MG63 (cell line): ENCODE data around the gene PPM1F. TPM values are rescaled to one million over a fixed set of nuclear protein-coding genes. Genes with fewer than 3 reads are reported as not detected.

Experiments used
- DNase-seq: peaks from one replicate; pipeline ENCODE4 v3.0.0-alpha.2; 2020
- H3K27me3 ChIP-seq: fragments of 250-450 bp; sonication (Bioruptor Pico); 2 replicates; pipeline ENCODE4 v1.5.1; 2020; ENCODE audit warnings: mild to moderate bottlenecking, moderate library complexity
- H3K36me3 ChIP-seq: fragments of 250-450 bp; sonication (Bioruptor Pico); 2 replicates; pipeline ENCODE4 v1.5.1; 2020; ENCODE audit warnings: mild to moderate bottlenecking, moderate library complexity
- H3K4me3 ChIP-seq: fragments of 250-450 bp; sonication (Bioruptor Pico); 2 replicates; pipeline ENCODE4 v1.5.1; 2020; ENCODE audit warnings: mild to moderate bottlenecking, moderate library complexity
- H3K9me3 ChIP-seq: fragments of 250-450 bp; sonication (Bioruptor Pico); 2 replicates; pipeline ENCODE4 v1.5.1; 2020; ENCODE audit warnings: mild to moderate bottlenecking, moderate library complexity
- total RNA-seq: library from RNA; depleted of rRNA; stranded (reverse); fragments of >200 nt; shearing (Covaris generic); gene quantifications from 2 replicates; pipeline ENCODE4 v1.2.3, GENCODE V29; 2014; ENCODE audit warnings: low replicate concordance

Gene PPM1F
- total RNA-seq, 1 experiment from 2014 or later, result 45.5 TPM

DNA sequence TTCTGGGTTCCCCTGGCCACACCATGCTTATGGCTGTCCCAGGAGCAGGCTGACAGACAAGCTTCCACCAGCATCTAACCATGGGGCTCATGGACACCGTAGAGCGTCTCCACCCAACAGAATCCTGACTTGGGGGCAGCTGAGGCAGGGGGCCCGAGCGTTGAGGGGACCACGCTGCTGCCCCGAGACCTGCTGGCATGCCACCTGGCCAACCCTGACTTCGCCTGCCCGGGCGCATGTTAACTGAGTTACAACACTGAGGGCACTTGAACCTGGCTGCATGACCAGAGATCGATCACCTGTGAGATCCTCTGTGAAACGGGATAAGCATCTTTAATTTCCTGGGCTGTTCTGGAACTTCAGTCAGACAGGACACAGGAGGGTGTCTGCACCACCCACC, 13.7 kb downstream of the PPM1F start:
- H3K4me3 ChIP-seq, result no peak overlapping the region; the same call in 1 of the 2 replicates

DNA sequence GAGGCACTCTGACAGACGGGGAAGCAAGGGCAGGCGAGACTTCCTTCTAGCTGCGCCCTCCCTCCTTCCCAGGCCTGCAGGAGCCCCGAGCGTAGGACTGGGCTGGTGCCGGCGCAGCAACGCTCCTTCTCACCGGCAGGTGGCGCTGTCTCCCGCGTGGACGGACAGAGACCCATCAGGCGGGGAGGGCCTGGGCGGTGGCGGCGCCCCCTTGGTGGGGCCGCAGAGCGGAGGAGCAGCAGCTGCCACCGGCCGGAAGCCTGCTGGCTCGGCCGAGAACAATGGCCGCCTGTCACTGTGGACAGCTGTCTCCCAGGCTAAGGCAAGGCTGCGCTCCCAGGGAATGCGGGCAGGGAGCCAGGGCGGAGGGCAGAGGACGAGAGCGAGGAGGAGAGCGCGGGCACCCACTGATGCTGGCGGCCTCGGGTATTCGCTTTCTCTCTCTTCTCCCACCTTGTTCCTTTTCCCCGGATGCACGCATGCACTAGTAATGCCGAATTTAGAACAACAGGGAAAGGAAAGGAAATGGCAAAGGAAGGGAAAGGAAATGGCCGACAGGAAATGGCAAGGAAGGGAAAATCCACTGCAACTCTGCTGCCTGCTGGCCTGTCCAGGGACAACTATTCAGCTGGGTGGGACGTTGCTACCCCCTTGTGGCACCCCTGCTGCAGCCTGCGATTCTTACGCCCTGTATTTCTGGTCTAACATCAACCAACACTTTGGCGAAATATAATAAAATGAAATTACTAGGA, 14.4 kb downstream of the PPM1F start:
- Histone ChIP-seq H3K27me3 (no peaks in the 10 kb centered on the region), H3K4me3 (peak overlapping the region; percentile 44), H3K36me3 (peaks cover 52% of the 10 kb centered on the region), H3K9me3 (no peaks in the 10 kb centered on the region)
- peak; percentile 89 for DNase-seq

More for the DNA sequence above, 13.7 kb downstream of the PPM1F start:
- Histone ChIP-seq H3K36me3 (peaks cover 47% of the 10 kb centered on the region), H3K27me3 (no peaks in the 10 kb centered on the region), H3K9me3 (no peaks in the 10 kb centered on the region)
- DNase-seq, result no peak

- Histone ChIP-seq H3K27me3 (no peaks in the 10 kb centered on the region), H3K9me3 (no peaks in the 10 kb centered on the region), H3K4me3 (peak overlapping the region; percentile 44), H3K36me3 (peaks cover 57% of the 10 kb centered on the region)
- DNase-seq, result peak; percentile 85
Measured at GRCh38 chr22:21937821-21938070, 14.9 kb downstream of the PPM1F start.

GRCh38 chr22:21937041-21937820, 15.4 kb downstream of the PPM1F start:
- DNase-seq, result no peak
- H3K4me3 ChIP-seq, result no peak overlapping the region
- H3K9me3 ChIP-seq, result no peaks in the 10 kb centered on the region
- H3K36me3 ChIP-seq, result peaks cover 62% of the 10 kb centered on the region
- H3K27me3 ChIP-seq, result no peaks in the 10 kb centered on the region

- H3K9me3 ChIP-seq, result no peaks in the 10 kb centered on the region
- H3K27me3 ChIP-seq, result no peaks in the 10 kb centered on the region
- H3K4me3 ChIP-seq, result no peak overlapping the region
- DNase-seq, result no peak
- H3K36me3 ChIP-seq, result peaks cover 65% of the 10 kb centered on the region
Measured at GRCh38 chr22:21936151-21936775, 16.4 kb downstream of the PPM1F start.

GRCh38 chr22:21933910-21934309, 18.7 kb downstream of the PPM1F start:
- DNase-seq, result no peak
- no peak overlapping the region for H3K4me3 ChIP-seq
- peaks cover 71% of the 10 kb centered on the region for H3K36me3 ChIP-seq
- H3K27me3 ChIP-seq, result no peaks in the 10 kb centered on the region
- no peaks in the 10 kb centered on the region for H3K9me3 ChIP-seq

DNA sequence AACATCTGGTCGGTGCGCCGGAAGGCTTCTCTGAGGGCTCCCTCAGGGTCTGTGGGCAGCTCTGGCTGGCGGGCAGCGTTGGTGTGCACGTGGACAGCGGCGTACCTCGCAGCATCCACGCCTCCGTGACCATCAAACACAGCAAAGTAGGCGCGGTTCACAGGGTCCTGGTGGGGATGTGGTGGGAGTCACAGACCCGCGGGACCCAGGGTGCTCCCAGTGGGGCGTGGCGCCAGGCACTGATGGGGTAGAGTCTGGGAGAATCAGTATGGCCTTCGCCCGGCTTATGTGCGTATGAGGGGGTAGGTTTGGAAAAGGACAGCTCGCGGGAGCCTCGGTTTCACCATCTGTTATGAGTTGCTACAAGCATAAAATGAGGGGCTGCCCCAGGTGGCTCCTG, 19.2 kb downstream of the PPM1F start:
- Histone ChIP-seq H3K9me3 (no peaks in the 10 kb centered on the region), H3K36me3 (peaks cover 69% of the 10 kb centered on the region), H3K4me3 (no peak overlapping the region), H3K27me3 (no peaks in the 10 kb centered on the region)
- no peak for DNase-seq

DNA sequence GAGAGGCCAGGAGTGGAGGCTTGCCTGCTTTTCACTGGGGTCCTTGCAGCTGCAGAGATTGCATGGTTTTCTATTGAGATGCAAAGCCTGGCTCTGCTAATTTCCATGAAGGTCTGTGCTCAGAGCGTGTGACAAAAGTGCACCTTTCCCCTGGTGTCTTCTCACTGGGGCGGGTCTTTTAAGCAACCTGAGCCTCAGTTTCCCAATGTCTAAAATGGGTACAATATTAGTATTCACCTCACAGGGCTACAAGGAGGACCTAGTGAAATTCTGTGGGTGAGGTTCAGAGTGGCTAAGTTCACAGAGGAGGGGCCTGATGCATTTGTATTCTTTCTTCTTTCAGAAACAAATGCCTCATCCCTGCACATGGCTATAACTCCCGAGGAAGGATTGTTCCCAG, 20.3 kb downstream of the PPM1F start:
- Histone ChIP-seq H3K36me3 (peaks cover 67% of the 10 kb centered on the region), H3K9me3 (no peaks in the 10 kb centered on the region)
- no peak for DNase-seq

GRCh38 chr22:21931056-21931455, 21.6 kb downstream of the PPM1F start:
- H3K4me3 ChIP-seq, result no peak overlapping the region
- DNase-seq, result no peak
- H3K27me3 ChIP-seq, result no peaks in the 10 kb centered on the region
- H3K36me3 ChIP-seq, result peaks cover 58% of the 10 kb centered on the region
- H3K9me3 ChIP-seq, result no peaks in the 10 kb centered on the region

More for the DNA sequence above, 20.3 kb downstream of the PPM1F start:
- Histone ChIP-seq H3K27me3 (no peaks in the 10 kb centered on the region), H3K4me3 (no peak overlapping the region)

DNA sequence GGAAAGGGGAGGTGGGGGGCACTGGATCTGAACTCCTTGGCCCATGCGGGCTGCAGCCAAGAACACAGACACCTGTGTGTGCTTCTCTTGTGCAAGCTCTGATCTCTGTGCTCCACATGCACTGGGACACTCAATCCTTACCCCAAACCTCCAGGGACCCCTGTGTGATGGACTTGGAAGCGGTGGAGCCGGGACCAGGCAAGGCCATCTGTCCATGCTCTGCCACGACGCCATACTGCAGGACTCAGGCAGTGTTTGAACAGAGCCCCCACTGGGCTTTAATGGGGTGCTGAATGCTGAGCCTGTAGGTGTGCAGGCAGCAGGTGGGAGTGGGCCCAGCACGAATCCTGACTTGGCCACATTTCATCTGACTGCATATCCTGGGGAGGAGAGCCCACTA, 23.4 kb downstream of the PPM1F start:
- Histone ChIP-seq H3K36me3 (peaks cover 49% of the 10 kb centered on the region), H3K9me3 (no peaks in the 10 kb centered on the region), H3K27me3 (no peaks in the 10 kb centered on the region), H3K4me3 (no peak overlapping the region)
- no peak for DNase-seq

DNA sequence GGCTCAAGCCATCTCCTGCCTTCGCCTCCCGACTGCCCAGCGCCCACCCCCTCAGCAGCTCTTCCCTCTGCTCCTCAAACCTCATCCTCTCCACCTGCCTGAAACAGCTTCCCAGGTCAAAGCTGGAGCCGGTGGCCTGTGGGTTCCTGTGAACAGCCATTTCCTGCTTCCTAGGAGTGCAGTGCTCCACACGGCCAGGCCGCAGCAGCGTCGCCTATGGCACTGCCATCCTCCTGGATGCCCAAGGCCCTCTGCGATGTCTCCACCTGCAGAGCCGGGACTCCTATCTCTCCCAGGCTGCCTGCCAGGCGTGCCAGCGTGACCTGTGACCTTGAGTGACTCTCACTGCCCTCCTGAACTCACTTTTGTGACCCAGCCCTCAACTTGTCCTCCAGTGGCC, 24.6 kb downstream of the PPM1F start:
- no peaks in the 10 kb centered on the region for H3K27me3 ChIP-seq
- H3K36me3 ChIP-seq, result peaks cover 38% of the 10 kb centered on the region
- no peak overlapping the region for H3K4me3 ChIP-seq
- DNase-seq, result no peak
- no peaks in the 10 kb centered on the region for H3K9me3 ChIP-seq

- Histone ChIP-seq H3K36me3 (peaks cover 31% of the 10 kb centered on the region), H3K4me3 (no peak overlapping the region), H3K9me3 (no peaks in the 10 kb centered on the region), H3K27me3 (no peaks in the 10 kb centered on the region)
- no peak for DNase-seq
Measured at GRCh38 chr22:21927174-21927823, 25.3 kb downstream of the PPM1F start.

DNA sequence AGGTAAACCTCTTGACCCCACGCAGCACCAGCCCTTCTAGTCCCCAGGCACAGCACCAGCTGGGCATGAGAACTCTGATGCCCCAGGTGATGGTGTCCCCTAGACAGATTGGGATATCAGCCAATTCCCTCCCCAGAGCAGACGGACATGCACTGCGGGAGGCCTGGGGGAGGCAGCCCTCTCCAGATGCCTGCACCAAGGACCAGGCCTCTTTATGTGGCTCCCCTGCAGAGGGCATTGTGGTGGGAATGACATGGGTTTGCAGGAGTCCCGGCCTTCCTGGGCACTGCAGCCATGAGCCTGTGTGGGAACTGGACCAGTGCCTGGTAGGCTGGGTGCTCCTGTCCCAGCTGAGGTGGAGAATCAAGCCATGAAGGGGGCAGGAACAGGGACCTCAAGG, 25.9 kb downstream of the PPM1F start:
- H3K4me3 ChIP-seq, result no peak overlapping the region
- no peak for DNase-seq
- H3K36me3 ChIP-seq, result peaks cover 25% of the 10 kb centered on the region
- H3K27me3 ChIP-seq, result no peaks in the 10 kb centered on the region
- H3K9me3 ChIP-seq, result no peaks in the 10 kb centered on the region

GRCh38 chr22:21923163-21923561, 29.5 kb downstream of the PPM1F start:
- H3K9me3 ChIP-seq, result no peaks in the 10 kb centered on the region
- no peak for DNase-seq
- H3K4me3 ChIP-seq, result no peak overlapping the region
- no peaks in the 10 kb centered on the region for H3K27me3 ChIP-seq
- peaks cover 3% of the 10 kb centered on the region; the same call in 1 of the 2 replicates for H3K36me3 ChIP-seq

- Histone ChIP-seq H3K36me3 (peaks cover 3% of the 10 kb centered on the region; the same call in 1 of the 2 replicates), H3K9me3 (no peaks in the 10 kb centered on the region), H3K4me3 (no peak overlapping the region), H3K27me3 (no peaks in the 10 kb centered on the region)
- DNase-seq, result no peak
Measured at GRCh38 chr22:21922370-21923162, 30.1 kb downstream of the PPM1F start.

DNA sequence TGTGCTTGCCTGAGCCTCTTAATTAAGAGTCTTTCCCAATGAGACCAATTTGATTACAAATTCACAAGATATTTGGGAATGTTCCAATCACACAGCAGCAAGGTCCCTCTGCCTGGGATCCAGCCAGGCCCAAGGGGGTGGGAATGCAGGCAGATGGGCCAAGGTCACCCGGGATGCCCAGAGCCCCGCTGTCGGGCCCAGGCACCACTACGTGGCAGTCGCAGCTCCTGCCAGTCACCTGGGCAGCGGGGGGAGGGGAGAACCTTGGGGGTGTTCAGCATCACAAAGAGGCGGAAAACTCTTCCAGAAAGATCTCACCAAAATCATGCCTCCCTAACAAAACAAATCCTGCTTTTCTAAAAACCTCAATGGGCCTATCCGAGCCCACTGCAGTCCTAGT, 30.9 kb downstream of the PPM1F start:
- Histone ChIP-seq H3K4me3 (no peak overlapping the region), H3K9me3 (no peaks in the 10 kb centered on the region), H3K36me3 (peaks cover 3% of the 10 kb centered on the region; the same call in 1 of the 2 replicates), H3K27me3 (no peaks in the 10 kb centered on the region)
- DNase-seq, result no peak
